Raji (cell line): ENCODE data around the gene RASSF8.

Experiments
- POLR2A ChIP-seq: IDR thresholded peaks from 2 replicates; pipeline ENCODE4 v1.6.1; 2011; ENCODE audit warnings: low read depth, low read length, control low read depth; ENCODE audit not compliant: insufficient read depth

The RASSF8 gene

GRCh38 chr12:25979059-25979458 is 20.6 kb downstream of the RASSF8 start:
- no peak for TF ChIP-seq POLR2A

- no peak for TF ChIP-seq POLR2A
These were observed 21.1 kb downstream of the RASSF8 start for GRCh38 chr12:25979563-25979962.

GRCh38 chr12:25980035-25980434 is 21.6 kb downstream of the RASSF8 start:
- no peak for TF ChIP-seq POLR2A

GRCh38 chr12:25981597-25981996 is 23.1 kb downstream of the RASSF8 start:
- TF ChIP-seq POLR2A, result no peak

- no peak for TF ChIP-seq POLR2A
These were observed 23.9 kb downstream of the RASSF8 start for GRCh38 chr12:25982416-25982815.

- TF ChIP-seq POLR2A, result no peak
These were observed 25.1 kb downstream of the RASSF8 start for GRCh38 chr12:25983625-25984024.

GRCh38 chr12:25984759-25985158 is 26.3 kb downstream of the RASSF8 start:
- no peak for TF ChIP-seq POLR2A

GRCh38 chr12:25985316-25986175 is 27.1 kb downstream of the RASSF8 start:
- TF ChIP-seq POLR2A, result no peak

GRCh38 chr12:25986180-25986579 is 27.7 kb downstream of the RASSF8 start:
- TF ChIP-seq POLR2A, result no peak

- TF ChIP-seq POLR2A, result no peak
These were observed 30.0 kb downstream of the RASSF8 start for GRCh38 chr12:25988505-25988904.

- TF ChIP-seq POLR2A, result no peak
These were observed 32.0 kb downstream of the RASSF8 start for GRCh38 chr12:25990495-25990894.

- TF ChIP-seq POLR2A, result no peak
These were observed 33.7 kb downstream of the RASSF8 start for GRCh38 chr12:25992026-25992782.

GRCh38 chr12:25993901-25994651 is 35.6 kb downstream of the RASSF8 start:
- TF ChIP-seq POLR2A, result no peak

- no peak for TF ChIP-seq POLR2A
These were observed 36.6 kb downstream of the RASSF8 start for GRCh38 chr12:25994901-25995625.

- no peak for TF ChIP-seq POLR2A
These were observed 37.4 kb downstream of the RASSF8 start for GRCh38 chr12:25995906-25996305.
